CD4-positive, alpha-beta T cell treated with Interleukin-10 for 1 hour (primary cell): ENCODE results near the gene NPIPA3.
"Not testable (repeated sequence)": the region's sequence is repeated elsewhere in the genome, so short reads cannot be mapped to it uniquely, and the experiment has no call there.

Source experiments
- DNase-seq: peaks from one replicate; pipeline ENCODE4 v3.0.0-alpha.2; 2020

Gene NPIPA3

DNA sequence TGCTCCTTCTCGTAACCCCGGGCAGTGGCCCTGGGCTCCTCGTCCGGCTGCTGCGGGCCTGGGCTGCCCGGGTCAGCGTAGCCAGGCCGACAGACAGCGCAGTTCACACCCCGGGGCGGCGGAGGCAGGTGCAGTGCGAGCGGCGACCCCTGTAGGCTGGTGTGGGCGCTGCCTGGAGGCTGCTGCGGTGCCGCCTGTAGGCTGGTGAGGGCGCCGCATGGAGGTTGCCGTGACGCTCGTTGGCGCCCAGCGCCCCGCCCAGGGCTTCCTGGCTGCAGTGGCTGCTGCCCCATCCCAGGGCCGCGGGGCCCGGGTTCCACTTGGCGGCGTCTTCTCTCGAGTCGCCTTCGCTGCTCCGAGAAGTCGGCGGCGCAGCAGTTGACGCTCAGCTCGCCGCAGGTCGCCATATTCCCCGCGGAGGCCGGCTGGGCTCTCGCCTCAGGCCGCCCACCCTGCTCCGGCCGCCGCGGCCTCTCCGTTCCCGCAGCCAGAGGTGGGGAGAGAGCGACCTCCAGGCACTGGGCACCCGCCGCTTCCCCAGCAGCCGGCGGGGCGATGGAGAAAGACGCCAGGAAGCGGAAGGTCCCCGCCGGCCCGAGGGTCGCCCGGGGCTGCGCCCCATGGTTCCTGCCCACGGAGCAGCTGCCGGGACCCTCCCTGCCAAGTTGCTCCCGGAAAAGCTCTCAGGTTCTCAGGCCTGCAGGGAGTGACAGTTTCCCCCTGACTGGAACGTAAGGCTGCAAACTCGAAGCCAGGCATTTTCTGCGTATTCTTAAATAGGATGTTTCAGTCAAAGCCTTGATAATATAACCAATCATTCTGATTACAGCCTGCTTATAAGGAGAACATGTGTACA is 39.3 kb downstream of the NPIPA3 start, which contains the start of gene NPIPA2:
TSS of gene NPIPA2 (plus strand) at position 261 of the 856 bp plus-strand sequence. CDS start 5,533 bp downstream, outside the sequence.
- DNase-seq: not testable (repeated sequence)

DNA sequence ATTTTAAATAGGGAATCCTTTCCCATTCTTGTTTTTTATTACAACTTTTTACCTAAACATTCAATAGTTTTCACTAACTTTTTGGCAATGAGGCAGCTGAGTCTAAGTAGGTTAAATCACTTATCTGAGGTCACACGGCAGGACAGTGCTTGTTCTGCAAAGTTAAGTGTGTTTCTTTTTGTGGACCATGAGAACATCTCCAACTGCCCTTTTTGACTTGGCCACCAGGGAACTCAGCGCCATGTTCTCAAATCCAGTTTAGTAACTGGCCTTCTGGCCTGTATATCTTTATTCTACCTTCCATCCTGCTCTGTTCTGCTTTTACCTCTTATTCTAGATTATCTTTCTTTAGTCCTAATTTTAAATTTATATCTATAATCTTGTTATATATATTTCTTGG is 70.4 kb downstream of the NPIPA3 start:
- DNase-seq: not testable (repeated sequence)

DNA sequence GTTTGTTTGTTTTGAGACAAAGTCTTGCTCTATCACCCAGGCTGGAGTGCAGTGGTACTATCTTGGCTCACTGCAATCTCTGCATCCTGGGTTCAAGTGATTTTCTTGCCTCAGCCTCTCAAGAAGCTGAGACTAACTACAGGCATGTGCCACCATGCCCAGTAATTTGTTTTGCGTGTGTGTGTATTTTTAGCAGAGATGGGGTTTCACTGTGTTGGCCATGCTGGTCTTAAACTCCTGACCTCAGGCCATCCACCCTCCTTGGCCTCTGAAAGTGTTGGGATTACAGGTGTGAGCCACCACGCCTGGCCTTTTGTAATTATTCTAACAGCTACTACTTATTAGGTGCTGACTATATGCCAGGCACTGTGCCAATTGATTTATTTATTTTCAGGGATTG is 72.4 kb downstream of the NPIPA3 start:
- not testable (repeated sequence) for DNase-seq
